HEK293 (cell line): ENCODE results near the gene JOSD2.
A peak's percentile ranks its signal among the peaks of the same experiment; 100 is the strongest.

Experiments
- CTCF ChIA-PET: fragments of 350-600 bp; formaldehyde crosslinking; extraction: SDS; loops from one replicate; lab custom pipeline; 2021; ENCODE audit warnings: antibody characterized with exemption; lab: Yijun Ruan, JAX
- POLR2A ChIA-PET: fragments of 300-600 bp; formaldehyde crosslinking; extraction: SDS; loops from one replicate; lab custom pipeline; 2020; ENCODE audit warnings: antibody characterized with exemption, inconsistent platforms; lab: Yijun Ruan, JAX
- H3K27ac ChIP-seq: fragments of 200-500 bp; sonication (Bioruptor generic); 2 replicates; pipeline ENCODE4 v1.5.1; 2014; ENCODE audit warnings: low read depth, low read length, control low read depth, inconsistent platforms; ENCODE audit errors: extremely low read depth
- H3K36me3 ChIP-seq, 2 experiments: fragments of 200-500 bp in 1 of 2; sonication (Bioruptor generic) in 1 of 2; 1 replicate in 1 of 2; 2 replicates in 1 of 2; pipeline ENCODE4 v1.5.1; 2014 to 2017; ENCODE audit warnings: inconsistent platforms in 2 of 2, low read length in 2 of 2; ENCODE audit not compliant: control insufficient read depth in 2 of 2, insufficient read depth in 1 of 2
- H3K4me1 ChIP-seq: fragments of 200-500 bp; sonication (Bioruptor generic); 2 replicates; pipeline ENCODE4 v1.5.1; 2014; ENCODE audit warnings: mild to moderate bottlenecking, low read length, inconsistent platforms; ENCODE audit not compliant: control insufficient read depth, insufficient read depth
- H3K4me3 ChIP-seq: 2 replicates; pipeline ENCODE4 v1.5.1; 2011; ENCODE audit warnings: low read depth, mild to moderate bottlenecking, control low read depth, low read length, moderate library complexity
- H3K9me3 ChIP-seq: fragments of 200-500 bp; sonication (Bioruptor generic); 2 replicates; pipeline ENCODE4 v1.5.1; 2014; ENCODE audit warnings: low read depth, low read length, inconsistent platforms; ENCODE audit not compliant: control insufficient read depth, insufficient read depth
- KLF8 ChIP-seq: fragments of 450-650 bp; formaldehyde crosslinking; IDR thresholded peaks from 2 replicates; pipeline ENCODE4 v1.5.1; 2016; ENCODE audit warnings: missing biosample characterization, missing genetic modification characterization
- OVOL3 ChIP-seq: fragments of 450-650 bp; formaldehyde crosslinking; IDR thresholded peaks from 2 replicates; pipeline ENCODE4 v1.5.1; 2016; ENCODE audit warnings: missing biosample characterization, missing genetic modification characterization
- PRDM2 ChIP-seq: fragments of 450-650 bp; formaldehyde crosslinking; IDR thresholded peaks from 2 replicates; pipeline ENCODE4 v1.5.1; 2016; ENCODE audit warnings: missing biosample characterization, missing genetic modification characterization, borderline replicate concordance
- SCRT1 ChIP-seq: fragments of 450-650 bp; formaldehyde crosslinking; IDR thresholded peaks from 2 replicates; pipeline ENCODE4 v1.5.1; 2016; ENCODE audit warnings: missing biosample characterization, missing genetic modification characterization, borderline replicate concordance
- SETDB1 ChIP-seq: IDR thresholded peaks from one replicate; pipeline ENCODE4 v1.6.1; 2017; ENCODE audit warnings: mild to moderate bottlenecking, low read length, moderate library complexity, mixed read lengths; ENCODE audit not compliant: insufficient read length
- ZBTB11 ChIP-seq: fragments of 450-650 bp; formaldehyde crosslinking; conservative IDR thresholded peaks from 2 replicates; pipeline ENCODE4 v1.5.1; 2016; ENCODE audit warnings: low read depth, missing biosample characterization, missing genetic modification characterization
- ZNF133 ChIP-seq: fragments of 450-650 bp; formaldehyde crosslinking; IDR thresholded peaks from 2 replicates; pipeline ENCODE4 v1.5.1; 2016; ENCODE audit warnings: missing biosample characterization, missing genetic modification characterization
- ZNF157 ChIP-seq: fragments of 450-650 bp; formaldehyde crosslinking; IDR thresholded peaks from 2 replicates; pipeline ENCODE4 v1.5.1; 2016; ENCODE audit warnings: missing biosample characterization, missing genetic modification characterization
- ZNF169 ChIP-seq: fragments of 450-650 bp; formaldehyde crosslinking; IDR thresholded peaks from 2 replicates; pipeline ENCODE4 v1.5.1; 2016; ENCODE audit warnings: missing biosample characterization, missing genetic modification characterization
- ZNF211 ChIP-seq: fragments of 450-650 bp; formaldehyde crosslinking; IDR thresholded peaks from 2 replicates; pipeline ENCODE4 v1.5.1; 2016; ENCODE audit warnings: low read depth, missing biosample characterization, missing genetic modification characterization
- ZNF26 ChIP-seq: fragments of 450-650 bp; formaldehyde crosslinking; IDR thresholded peaks from 2 replicates; pipeline ENCODE4 v1.5.1; 2016; ENCODE audit warnings: missing biosample characterization, missing genetic modification characterization
- ZNF302 ChIP-seq: fragments of 450-650 bp; formaldehyde crosslinking; IDR thresholded peaks from 2 replicates; pipeline ENCODE4 v1.5.1; 2016; ENCODE audit warnings: missing biosample characterization, missing genetic modification characterization, low read depth
- ZNF37A ChIP-seq: fragments of 450-650 bp; IDR thresholded peaks from 2 replicates; pipeline ENCODE4 v1.5.1; 2018; ENCODE audit warnings: missing biosample characterization, missing genetic modification characterization
- ZNF394 ChIP-seq: fragments of 450-650 bp; formaldehyde crosslinking; IDR thresholded peaks from 2 replicates; pipeline ENCODE4 v1.5.1; 2016; ENCODE audit warnings: missing biosample characterization, missing genetic modification characterization, mild to moderate bottlenecking, moderate library complexity, borderline replicate concordance
- ZNF510 ChIP-seq: fragments of 450-650 bp; formaldehyde crosslinking; IDR thresholded peaks from 2 replicates; pipeline ENCODE4 v1.5.1; 2018; ENCODE audit warnings: mild to moderate bottlenecking, missing genetic modification characterization, missing biosample characterization; ENCODE audit not compliant: insufficient replicate concordance
- ZNF610 ChIP-seq: fragments of 450-650 bp; formaldehyde crosslinking; IDR thresholded peaks from 2 replicates; pipeline ENCODE4 v1.5.1; 2016; ENCODE audit warnings: missing biosample characterization, missing genetic modification characterization, borderline replicate concordance
- ZNF645 ChIP-seq: fragments of 450-650 bp; formaldehyde crosslinking; IDR thresholded peaks from 2 replicates; pipeline ENCODE4; 2016; ENCODE audit warnings: missing biosample characterization, missing genetic modification characterization
- ZNF747 ChIP-seq: fragments of 450-650 bp; formaldehyde crosslinking; IDR thresholded peaks from 2 replicates; pipeline ENCODE4 v1.5.1; 2016; ENCODE audit warnings: missing biosample characterization, missing genetic modification characterization
- ZSCAN30 ChIP-seq: fragments of 450-650 bp; IDR thresholded peaks from 2 replicates; pipeline ENCODE4 v1.5.1; 2018; ENCODE audit warnings: missing biosample characterization, mild to moderate bottlenecking, missing genetic modification characterization, moderate library complexity
- TF ChIP-seq, protein P1 (sequence below): fragments of 450-650 bp; formaldehyde crosslinking; IDR thresholded peaks from 2 replicates; pipeline ENCODE4 v1.5.1; 2016; ENCODE audit warnings: missing biosample characterization, missing genetic modification characterization

The JOSD2 gene

DNA sequence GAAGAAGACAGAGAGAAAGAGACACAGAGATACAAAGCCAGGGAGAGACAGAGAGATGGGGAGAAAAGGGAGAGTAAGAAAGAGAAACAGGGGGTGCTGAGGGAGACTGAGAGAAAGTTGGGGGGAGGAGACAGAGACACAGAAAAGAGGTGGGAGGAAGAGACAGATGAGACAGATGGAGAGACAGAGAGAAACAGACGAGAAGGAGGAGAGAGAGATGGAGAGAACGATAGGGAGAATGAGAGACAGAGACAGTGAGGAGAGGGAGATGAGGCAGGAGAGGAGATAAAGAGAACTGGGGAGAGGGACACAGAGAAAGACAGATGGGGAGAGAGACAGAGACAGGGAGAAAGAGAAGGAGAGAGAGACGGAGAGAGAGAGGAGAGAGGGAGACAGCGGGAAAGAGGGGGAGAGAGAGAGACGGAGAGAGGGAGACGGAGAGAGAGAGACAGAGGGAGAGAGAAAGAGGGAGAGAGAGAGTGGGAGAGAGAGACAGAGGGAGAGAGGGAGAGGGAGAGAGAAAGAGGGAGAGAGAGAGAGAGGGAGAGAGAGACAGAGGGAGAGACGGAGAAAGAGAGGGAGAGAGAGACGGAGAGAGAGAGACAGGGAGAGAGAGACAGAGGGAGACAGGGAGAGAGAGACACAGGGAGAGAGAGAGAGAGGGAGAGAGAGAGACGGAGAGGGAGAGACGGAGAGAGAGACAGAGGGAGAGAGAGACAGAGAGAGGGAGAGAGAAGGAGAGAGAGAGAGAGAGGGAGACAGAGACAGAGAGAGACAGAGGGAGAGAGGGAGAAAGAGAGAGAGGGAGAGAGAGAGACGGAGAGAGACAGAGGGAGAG lies 12.6 kb downstream of the JOSD2 start (continued):
- TF ChIP-seq, protein P1, sequence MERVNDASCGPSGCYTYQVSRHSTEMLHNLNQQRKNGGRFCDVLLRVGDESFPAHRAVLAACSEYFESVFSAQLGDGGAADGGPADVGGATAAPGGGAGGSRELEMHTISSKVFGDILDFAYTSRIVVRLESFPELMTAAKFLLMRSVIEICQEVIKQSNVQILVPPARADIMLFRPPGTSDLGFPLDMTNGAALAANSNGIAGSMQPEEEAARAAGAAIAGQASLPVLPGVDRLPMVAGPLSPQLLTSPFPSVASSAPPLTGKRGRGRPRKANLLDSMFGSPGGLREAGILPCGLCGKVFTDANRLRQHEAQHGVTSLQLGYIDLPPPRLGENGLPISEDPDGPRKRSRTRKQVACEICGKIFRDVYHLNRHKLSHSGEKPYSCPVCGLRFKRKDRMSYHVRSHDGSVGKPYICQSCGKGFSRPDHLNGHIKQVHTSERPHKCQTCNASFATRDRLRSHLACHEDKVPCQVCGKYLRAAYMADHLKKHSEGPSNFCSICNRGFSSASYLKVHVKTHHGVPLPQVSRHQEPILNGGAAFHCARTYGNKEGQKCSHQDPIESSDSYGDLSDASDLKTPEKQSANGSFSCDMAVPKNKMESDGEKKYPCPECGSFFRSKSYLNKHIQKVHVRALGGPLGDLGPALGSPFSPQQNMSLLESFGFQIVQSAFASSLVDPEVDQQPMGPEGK (tag by site-specific recombination) = 0 out of 2 replicates have a peak, but pooled peaks have one; percentile 12
- no peak for TF ChIP-seq ZNF510 (tag by site-specific recombination)
- no peak for TF ChIP-seq ZNF302 (tag by site-specific recombination)
- no peak for TF ChIP-seq PRDM2 (tag by site-specific recombination)
- TF ChIP-seq ZNF645 = no peak
- no peak for TF ChIP-seq ZNF26 (tag by site-specific recombination)
- TF ChIP-seq, all 188 proteins: peak for 6

GRCh38 chr19:50497022-50497405 lies 14.0 kb downstream of the JOSD2 start:
- H3K36me3 ChIP-seq = no peaks in the 10 kb centered on the region
- peaks cover 7% of the 10 kb centered on the region for H3K4me1 ChIP-seq
- H3K4me3 ChIP-seq = no peak overlapping the region
- no peaks in the 10 kb centered on the region for H3K9me3 ChIP-seq
- ChIA-PET CTCF (interaction anchor here (0.5 to 0.7 kb wide), 5 partner anchors 24 to 585 kb away, joined by 3 to 4 read pairs (median 4); no protein-coding TSS in a partner anchor), POLR2A (interaction anchor here (1.5 kb wide), 1 partner anchor 14 kb away, joined by 8 read pairs; the partner anchor contains the start of gene JOSD2)
- no peak overlapping the region for H3K27ac ChIP-seq
- TF ChIP-seq ZNF169 (tag by site-specific recombination) (no peak), ZNF610 (tag by site-specific recombination) (no peak), OVOL3 (tag by site-specific recombination) (no peak), ZNF747 (tag by site-specific recombination) (no peak), ZNF133 (tag by site-specific recombination) (no peak), ZNF211 (tag by site-specific recombination) (no peak), SCRT1 (tag by site-specific recombination) (no peak), KLF8 (no peak), SETDB1 (no peak), ZNF157 (no peak), ZSCAN30 (tag by site-specific recombination) (no peak), ZBTB11 (tag by site-specific recombination) (no peak), ZNF394 (tag by site-specific recombination) (no peak), ZNF37A (tag by site-specific recombination) (no peak)
